GM19238 (cell line): ENCODE data around the gene CD163.
"Not testable (repeated sequence)": the region's sequence is repeated elsewhere in the genome, so short reads cannot be mapped to it uniquely, and the experiment has no call there.

Source experiments
- DNase-seq: peaks from one replicate; pipeline ENCODE4 v3.0.0; 2011; ENCODE audit warnings: low spot score; ENCODE audit not compliant: insufficient read length

Gene CD163

DNA sequence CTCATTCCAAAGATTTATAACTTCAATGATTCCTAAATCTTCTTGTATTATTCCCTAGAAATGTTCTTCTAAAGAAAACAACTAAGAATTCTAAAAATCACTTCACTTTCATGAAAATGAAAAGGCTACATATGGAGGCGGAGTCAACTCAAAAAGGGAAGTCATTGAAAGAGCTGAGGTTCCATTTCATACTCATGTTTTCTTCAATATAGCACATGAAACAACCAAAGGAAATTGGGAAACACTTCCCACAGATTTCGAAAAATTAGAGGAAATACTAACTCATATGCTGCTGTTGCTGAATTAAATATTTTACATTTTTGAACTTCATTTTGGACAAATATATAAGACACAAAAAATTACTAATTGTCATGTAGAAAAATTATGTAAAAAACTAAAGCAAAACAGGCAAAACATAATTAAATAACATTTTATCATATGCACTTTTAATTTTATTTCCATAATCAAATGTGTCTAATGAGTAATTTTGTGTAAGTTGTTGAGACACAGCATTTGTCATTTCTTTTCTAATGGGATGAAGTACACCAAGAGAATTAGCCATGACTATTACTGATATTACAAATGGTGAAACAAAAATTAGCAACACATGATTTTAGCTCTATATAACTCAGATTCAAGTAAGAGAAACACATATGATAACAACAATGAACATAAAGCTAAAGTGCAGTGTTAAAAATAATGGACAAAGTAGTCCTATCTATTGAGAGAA lies at the start of gene CD163:
CD163 (minus strand) TSS at position 92 of the 730 bp plus-strand sequence; CDS start at position 5, 87 bp downstream.
- no peak for DNase-seq

DNA sequence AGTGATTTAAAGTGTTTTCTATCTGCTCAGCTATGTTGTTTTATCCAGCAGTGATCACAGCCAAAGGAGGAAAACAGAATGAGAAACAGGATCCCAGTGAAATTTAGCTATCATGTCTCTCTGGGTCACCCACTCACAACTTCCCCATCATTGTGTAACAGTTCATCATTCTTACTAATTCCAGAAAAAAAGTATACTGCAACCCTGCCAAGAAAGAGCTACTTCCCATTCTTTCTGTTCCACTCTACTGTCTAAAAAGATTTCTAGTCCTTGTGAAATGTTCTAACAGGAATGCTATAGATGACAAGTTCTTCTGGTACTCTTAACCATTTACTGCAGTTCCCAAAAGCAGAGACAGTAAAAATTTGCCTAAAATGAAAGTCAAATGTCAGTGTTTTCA lies 39.2 kb upstream of the CD163 start:
- DNase-seq, result no peak

DNA sequence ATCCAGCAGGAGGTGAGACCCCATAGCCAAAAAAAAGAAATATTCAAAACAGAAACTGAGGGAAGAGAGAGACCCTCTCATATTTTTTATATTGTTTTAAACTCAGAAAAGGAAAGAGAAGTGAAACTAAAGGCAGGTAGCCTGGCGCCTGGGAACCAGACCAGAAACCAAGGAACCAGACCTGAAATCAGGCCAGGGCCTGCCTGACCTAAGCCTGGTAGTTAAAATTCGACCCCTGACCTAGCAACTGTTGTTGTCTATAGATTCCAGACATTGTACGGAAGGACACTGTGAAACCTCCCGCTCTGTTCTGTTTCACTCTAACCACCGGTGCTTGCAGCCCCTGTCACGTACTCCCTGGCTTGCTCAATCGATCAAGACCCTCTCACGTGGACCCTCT lies 38.5 kb upstream of the CD163 start:
- no peak for DNase-seq

DNA sequence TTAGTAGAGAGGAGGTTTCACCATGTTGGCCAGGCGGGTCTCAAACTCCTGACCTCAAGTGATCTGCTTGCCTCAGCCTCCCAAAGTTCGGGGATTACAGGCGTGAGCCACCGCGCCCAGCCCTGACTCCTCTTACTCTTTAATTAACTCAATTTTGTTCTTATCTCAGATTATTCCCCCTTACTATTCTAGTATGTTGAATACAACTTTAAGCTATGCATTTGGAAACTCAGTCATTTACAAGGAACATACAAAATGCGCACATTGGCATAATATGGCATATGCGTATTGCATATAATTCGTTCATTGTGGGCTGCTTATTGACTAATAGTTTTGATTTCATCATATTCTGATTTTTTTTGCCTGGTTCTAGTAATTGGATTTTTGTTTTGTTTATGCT lies 10.8 kb upstream of the CD163 start:
- DNase-seq, result no peak

DNA sequence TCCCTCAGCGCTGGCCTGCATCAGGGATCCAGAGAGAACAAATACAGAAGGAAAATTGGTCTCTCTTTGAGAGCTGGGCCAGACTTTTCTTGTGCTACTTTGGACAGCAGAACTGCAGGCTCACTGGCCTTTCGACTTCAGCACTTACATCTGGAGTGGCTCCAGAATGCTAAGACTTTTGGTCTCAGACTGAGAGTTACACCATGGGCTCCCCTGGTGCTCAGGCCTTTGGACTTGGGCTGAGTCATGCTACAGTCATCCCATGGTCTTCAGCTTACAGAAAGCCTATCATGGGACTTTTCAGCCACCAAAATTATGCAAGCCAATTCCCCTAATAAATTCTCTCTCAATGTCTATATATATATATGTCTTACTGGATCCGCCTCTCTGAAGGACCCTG lies 9.0 kb upstream of the CD163 start:
- no peak for DNase-seq

DNA sequence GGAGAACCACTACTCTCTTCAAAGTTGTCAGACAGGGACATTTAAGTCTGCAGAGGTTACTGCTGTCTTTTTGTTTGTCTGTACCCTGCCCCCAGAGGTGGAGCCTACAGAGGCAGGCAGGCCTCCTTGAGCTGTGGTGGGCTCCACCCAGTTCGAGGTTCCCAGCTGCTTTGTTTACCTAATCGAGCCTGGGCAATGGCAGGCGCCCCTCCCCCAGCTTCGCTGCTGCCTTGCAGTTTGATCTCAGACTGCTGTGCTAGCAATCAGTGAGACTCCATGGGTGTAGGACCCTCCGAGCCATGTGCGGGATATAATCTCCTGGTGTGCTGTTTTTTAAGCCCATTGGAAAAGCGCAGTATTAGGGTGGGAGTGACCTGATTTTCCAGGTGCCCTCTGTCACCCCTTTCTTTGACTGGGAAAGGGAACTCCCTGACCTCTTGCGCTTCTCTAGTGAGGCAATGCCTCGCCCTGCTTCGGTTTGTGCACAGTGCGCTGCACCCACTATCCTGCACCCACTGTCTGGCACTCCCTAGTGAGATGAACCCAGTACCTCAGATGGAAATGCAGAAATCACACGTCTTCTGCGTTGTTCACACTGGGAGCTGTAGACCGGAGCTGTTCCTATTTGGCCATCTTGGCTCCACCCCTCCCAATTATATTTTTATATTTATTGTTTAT lies 6.4 kb upstream of the CD163 start:
- DNase-seq, result not testable (repeated sequence)

DNA sequence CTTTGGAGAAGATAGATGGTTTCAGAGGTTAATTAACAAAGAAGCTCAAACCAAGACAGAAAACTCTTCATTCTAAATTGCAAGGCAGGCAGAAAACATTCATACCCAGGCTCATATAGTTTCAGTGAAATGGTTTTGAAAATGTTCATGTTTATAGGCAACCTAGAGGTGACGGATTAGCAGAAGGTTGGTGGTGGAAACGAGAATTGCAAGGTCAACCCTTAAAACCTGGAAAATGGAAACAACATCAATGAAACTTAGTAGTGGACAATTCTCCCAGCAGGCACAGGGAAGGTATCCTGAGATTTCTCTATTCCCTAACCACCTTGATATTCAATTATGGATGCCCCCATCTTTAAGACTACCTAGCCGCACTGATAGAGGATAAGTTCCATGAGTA lies 965 bp downstream of the CD163 start:
- DNase-seq, result no peak

DNA sequence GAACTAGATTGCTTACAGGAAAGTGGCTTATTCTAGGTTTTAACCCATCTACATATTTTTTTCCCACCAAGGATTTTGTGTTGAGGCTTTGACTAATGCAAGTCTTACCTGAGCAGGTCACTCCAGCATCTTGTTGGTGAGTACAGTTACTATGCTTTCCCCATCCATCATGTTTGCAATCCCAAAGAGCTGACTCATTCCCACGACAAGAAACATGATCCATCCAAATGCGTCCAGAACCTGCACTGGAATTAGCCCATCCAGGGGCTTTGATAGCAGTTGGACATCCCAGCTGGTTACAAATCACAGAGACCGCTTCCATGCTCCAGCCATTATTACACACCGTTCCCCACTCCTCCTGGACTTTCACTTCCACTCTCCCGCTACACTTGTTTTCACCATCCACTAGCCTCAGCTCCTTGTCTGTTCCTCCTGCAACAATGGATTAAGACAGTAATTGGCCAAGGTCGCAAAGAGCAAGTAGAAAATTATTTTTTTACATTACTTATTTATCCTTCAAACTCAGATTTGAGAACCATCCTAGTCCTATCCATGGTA lies 2.5 kb downstream of the CD163 start:
- DNase-seq, result no peak

DNA sequence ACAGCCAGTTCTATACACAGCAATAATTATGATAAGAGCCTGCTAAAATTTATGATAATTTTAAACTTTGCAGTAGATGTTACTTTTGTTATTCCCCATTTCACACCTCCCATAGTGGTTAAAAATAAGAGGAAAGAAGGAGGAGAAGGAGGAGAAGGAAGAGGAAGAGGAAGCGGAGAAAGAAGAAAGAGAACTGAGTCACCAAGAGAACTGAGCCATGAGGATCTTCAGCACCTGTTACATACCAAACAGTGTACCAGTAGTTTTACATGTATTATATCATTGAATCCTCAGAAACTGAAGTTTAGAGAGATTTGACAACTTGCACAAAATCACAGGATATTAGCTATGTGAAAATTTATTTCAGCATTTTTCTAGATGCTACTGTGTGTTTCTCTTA lies 3.9 kb downstream of the CD163 start:
- no peak for DNase-seq

DNA sequence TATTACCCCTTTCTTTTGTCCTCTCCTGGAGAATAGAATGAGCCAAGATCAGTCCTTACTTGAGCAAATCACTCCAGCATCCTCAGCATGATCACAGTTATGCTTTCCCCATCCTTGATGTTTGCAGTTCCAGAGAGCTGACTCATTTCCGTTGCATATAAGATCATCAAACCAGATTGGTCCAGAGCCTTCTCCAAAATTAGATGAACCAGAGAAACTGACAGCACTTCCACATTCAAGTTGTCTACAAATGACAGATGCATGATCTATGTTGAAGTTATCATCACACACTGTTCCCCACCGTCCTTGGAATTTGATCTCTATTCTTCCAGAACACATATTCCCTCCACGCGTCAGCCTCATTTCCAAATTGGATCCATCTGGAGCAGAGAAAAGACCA lies 4.8 kb downstream of the CD163 start:
- DNase-seq, result no peak

DNA sequence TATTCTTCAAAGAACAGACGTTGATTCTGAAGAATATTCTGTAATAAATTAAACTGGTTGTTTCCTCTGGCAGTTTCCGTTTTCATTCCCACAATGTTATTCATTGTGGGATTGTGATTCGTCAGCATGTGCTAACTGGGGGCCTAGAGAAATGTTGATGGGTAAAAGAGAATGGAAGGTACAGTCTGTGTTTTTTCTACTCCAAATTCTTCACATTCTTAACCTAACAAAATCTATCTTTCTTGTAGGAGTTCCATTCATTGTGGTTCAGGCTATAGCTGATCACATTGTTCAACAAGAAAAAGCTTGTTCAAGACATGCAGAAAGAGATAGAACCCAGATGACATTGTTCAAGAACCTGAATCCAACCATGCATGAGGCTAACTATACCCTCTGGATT lies 5.9 kb downstream of the CD163 start:
- no peak for DNase-seq

DNA sequence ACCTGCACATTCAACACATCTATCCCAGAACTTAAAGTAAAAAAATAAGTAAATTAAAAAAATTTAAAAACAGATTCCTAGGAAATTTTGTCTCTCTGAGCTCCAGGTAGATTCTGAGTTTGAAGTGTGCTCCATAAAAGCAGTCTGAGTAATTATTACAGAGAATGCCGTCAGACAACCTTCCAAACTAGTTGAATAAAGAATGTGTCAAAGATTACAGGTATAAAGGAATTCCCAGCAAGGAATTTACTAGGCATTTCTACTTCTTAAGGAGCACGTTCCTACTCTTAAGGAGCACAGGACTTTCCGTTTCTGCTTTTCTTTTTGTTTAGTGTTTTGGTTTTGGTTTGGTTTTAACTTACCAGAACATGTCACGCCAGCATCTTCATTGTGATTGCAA lies 7.1 kb downstream of the CD163 start:
- DNase-seq, result no peak

DNA sequence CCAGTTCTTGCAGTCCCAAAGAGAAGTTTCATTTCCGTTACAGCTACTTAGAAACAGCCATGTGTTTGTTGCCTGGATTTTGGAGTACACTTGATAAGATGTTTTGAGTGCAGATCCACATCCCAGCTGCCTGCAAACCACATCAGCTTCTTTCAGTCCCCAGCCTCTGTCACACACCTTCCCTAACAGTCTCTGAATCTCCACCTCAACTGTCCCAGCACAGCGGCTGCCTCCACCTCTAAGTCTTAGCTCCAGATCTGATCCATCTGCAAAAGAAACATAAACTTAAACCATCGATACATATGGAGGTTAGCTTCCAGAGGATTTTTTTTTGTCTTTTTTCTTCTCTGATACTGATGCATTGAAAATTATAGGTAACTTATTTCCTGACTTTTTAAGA lies 8.4 kb downstream of the CD163 start:
- DNase-seq, result no peak

DNA sequence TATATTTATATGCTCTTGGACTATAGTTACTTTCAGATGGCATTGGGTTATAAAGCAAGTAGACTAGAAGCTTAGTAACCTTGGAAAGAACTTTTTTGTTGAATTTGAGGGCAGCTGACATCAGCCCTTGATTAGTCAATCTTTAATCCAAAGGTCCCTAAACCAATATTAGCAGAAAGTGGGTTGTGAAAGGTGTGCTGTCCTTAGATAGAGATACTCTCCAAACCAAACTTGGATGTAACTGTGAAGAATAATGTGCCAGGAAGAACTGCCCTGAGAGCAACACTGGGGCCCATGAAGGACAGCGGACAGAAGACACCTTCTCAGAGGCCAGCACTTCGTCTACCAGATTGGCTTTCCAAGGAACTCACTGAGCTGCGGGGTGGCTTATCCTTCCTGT lies 10.6 kb downstream of the CD163 start:
- DNase-seq, result no peak

DNA sequence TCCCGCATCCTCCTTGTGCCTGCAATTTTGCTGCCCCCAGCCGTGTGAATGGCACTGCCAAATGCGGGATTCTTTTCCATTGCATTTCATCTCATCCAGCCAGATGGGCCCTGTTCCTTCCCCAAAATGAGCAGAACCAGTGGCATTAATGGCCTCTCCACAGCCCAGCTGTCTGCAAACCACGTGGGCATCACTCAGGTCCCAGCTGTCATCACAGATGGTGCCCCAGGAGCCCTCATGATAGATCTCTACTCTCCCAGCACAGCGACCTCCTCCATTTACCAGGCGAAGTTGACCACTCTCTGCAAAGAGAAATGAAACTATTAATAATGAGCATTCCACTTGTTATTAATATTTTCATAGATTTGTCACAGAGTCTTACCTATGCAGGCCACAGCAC lies 17.1 kb downstream of the CD163 start:
- no peak for DNase-seq

DNA sequence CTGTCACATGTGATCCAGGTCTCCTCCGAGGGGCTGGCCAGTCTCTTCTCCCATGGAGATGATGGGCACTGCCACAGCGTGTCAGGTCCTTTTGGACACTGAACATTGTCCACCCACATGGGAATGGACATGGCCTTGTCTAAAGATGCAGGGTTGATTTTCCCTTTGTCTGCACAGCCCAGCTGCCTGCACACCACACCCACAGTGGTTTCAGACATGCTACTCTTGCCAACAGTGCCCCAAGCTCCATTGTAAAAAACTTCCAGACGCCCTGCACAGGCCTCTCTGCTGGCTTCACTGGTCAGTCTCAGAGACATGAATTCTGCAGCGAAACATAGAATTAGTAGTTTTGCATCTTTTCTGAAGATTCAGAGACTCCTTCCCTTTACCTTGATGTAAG lies 18.5 kb downstream of the CD163 start:
- no peak for DNase-seq

DNA sequence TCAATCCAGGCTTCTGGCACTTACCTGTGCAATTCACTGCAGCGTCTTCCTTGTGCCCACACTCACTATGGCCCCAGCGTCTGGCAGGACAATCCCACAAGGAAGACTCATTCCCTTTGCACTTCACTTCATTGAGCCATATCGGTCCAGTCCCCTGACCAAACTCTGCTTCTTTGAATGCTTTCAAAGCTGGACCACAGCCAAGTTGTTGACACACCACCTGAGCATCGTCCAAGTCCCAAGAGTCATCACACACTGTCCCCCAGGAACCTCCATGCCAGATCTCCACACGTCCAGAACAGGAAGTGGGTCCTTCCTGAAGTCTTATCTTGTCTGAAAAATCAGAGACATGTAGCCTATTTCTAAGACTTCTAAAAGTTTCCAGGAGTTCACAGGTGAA lies 20.2 kb downstream of the CD163 start:
- DNase-seq, result no peak

DNA sequence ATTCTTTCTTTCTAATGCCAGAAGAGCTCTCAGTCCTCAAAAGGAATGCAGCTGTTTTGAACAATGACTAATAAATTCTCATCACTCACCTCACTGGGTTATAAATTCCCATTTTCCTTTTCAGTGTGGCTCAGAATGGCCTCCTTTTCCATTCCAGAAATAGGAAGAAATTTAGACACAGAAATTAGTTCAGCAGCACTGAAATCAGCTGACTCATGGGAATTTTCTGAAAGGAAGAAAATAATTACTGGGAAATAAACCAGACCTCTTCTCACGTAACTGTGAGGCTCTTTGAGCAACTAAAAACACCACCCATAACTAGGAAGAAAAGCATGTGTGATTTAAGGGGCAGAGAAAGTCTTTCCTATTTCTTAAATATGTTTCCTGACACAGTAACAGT lies 23.8 kb downstream of the CD163 start:
- DNase-seq, result no peak

DNA sequence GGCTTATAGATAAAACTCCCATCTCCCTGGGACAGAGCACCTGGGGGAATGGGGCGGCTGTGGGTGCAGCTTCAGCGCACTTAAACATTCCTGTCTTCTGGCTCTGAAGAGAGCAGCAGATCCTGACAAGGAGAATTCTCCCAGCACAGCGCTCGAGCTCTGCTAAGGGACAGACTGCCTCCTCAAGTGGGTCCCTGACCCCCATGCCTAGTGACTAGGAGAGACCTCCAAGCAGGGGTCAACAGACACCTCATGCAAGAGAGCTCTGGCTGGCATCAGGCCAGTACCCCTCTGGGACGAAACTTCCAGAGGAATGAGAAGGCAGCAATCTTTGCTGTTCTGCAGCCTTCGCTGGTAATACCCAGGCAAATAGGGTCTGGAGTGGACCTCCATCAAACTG lies 31.5 kb downstream of the CD163 start:
- no peak for DNase-seq

DNA sequence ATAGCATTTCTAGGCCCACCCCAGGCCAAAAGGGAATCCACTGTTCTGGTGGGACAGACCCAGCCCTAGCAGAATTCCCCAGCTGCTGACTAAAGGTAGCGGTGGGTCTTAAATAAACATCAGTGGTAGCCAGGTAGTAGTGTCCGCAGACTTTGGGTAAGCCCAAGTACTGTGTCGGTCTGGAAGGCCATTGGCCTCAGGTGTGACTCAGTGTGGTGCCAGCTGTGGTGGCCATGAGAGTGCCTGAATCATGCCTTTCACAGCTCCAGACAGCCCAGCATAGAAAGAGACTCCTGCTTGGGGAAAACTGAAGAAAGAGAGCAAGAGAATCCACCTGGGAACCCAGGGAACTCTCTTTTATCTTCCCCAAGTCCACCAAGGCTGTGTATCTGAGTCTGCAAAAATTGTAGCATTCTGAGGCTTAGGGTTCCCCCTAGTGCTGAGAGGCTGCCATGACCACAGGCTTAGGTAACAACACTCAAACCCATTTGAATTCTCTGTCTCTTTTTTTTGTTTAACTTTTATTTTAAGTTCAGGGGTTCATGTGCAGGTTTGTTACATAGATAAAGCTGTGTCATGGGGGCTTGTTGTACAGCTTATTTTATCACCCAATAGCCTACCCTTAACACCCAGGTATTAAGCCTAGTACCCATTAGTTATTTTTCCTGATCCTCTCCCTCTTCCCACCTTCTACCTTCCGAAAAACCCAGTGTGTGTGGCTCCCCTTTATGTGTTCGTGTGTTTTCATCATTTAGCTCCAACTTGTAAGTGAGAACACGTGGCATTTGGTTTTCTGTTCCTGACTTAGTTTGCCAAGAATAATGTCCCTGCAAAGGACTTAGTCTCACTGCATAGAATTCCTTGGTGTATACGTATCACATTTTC lies 43.0 kb downstream of the CD163 start:
- peak; percentile 9 for DNase-seq

DNA sequence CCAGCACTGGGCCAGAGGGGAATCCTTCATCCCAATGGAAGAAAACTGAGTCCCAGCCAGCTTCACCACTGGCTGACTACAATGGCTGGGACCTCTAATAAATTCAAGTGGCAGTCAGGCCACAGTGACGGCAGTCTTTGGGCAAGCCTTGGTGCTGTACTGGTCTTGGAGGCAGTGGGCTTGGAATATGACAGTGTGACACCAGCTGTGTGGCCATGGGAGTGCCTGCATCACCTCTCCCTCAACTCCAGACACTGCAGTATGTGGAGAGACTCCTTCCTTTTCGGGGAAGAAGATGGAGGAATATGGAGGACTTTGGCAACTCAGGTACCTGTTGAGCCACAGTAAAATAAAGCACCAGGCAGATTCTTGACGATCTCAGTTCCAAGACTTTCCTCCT lies 43.6 kb downstream of the CD163 start:
- DNase-seq, result no peak

DNA sequence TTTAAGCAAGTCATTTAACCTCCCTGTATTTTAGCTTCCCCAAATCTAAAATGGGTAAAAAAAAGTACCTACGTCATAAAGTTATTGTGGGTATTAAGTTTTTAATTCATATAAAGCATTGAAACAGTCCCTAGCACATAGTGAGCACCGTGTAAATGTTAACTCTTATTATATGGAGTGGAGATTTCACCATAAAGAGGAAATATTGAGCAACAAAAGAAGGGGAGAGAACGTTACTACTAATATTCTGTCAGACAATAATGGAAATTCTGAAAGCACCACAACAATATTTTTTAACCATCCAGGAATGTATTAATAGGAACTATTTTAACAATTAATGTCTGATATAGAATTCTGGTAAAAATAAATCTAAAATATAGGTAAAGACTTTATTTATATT lies 51.8 kb downstream of the CD163 start:
- DNase-seq, result no peak
